ENCODE results near the gene RANGAP1.

RANGAP1 gene

GRCh38 chr22:41238570-41239442, 47.2 kb downstream of the RANGAP1 start:
- no peak overlapping the region for H3K4me3 ChIP-seq (ENCODE audit: control insufficient read depth, low read depth, low read length)
- no peak for TF ChIP-seq CTCF (IDR thresholded peaks at IDR 0.05; ENCODE audit: control insufficient read depth, insufficient read depth, low read depth, low read length, missing control alignments)
- DNase-seq (ENCODE audit: low read depth), result no peak

GRCh38 chr22:41237707-41238569, 48.0 kb downstream of the RANGAP1 start:
- no peak overlapping the region; the same call in none of the 2 replicates for H3K4me3 ChIP-seq (ENCODE audit: control insufficient read depth, low read depth, low read length)
- peak; percentile 45 for TF ChIP-seq CTCF (IDR thresholded peaks at IDR 0.05; ENCODE audit: control insufficient read depth, insufficient read depth, low read depth, low read length, missing control alignments)
- DNase-seq (ENCODE audit: low read depth), result no peak

GRCh38 chr22:41237036-41237706, 48.8 kb downstream of the RANGAP1 start:
- TF ChIP-seq CTCF (IDR thresholded peaks at IDR 0.05; ENCODE audit: control insufficient read depth, insufficient read depth, low read depth, low read length, missing control alignments), result no peak
- H3K4me3 ChIP-seq (ENCODE audit: control insufficient read depth, low read depth, low read length), result no peak overlapping the region; the same call in none of the 2 replicates
- no peak for DNase-seq (ENCODE audit: low read depth)

GRCh38 chr22:41234815-41235695, 50.9 kb downstream of the RANGAP1 start:
- TF ChIP-seq CTCF (IDR thresholded peaks at IDR 0.05; ENCODE audit: control insufficient read depth, insufficient read depth, low read depth, low read length, missing control alignments), result no peak
- H3K4me3 ChIP-seq (ENCODE audit: control insufficient read depth, low read depth, low read length), result no peak overlapping the region
- DNase-seq (ENCODE audit: low read depth), result no peak

- DNase-seq (ENCODE audit: low read depth), result no peak
- TF ChIP-seq CTCF (IDR thresholded peaks at IDR 0.05; ENCODE audit: control insufficient read depth, insufficient read depth, low read depth, low read length, missing control alignments), result no peak
Measured at GRCh38 chr22:41231369-41231768, 54.6 kb downstream of the RANGAP1 start.

More at GRCh38 chr22:41231369-41231768, 54.6 kb downstream of the RANGAP1 start:
- no peak overlapping the region for H3K4me3 ChIP-seq (ENCODE audit: control insufficient read depth, low read depth, low read length)
